ENCODE data around the gene FRMD4B. TPM values are rescaled to one million over a fixed set of nuclear protein-coding genes. Genes with fewer than 3 reads are reported as not detected.

Gene FRMD4B
- total and polyA plus RNA-seq, 10 of the 15 experiments (the other 5 are each of a cell fraction or from before 2014, with no cell fraction given), result 3.9 to 11.4 (median 8.0) TPM

- Histone ChIP-seq H3K9ac (ENCODE audit: control insufficient read depth, insufficient read depth, low read length) (no peak overlapping the region), H3K27me3 (replicated peaks in 1 of 2; ENCODE audit: control insufficient read depth in 2 of 2, insufficient read depth in 2 of 2, low read length in 1 of 2) (no peaks in the 10 kb centered on the region), H3K27ac (ENCODE audit: control insufficient read depth, insufficient read depth) (no peak overlapping the region), H3K36me3 (ENCODE audit: control insufficient read depth in 2 of 2, insufficient read depth in 2 of 2, low read length in 1 of 2) (no peaks in the 10 kb centered on the region), H3K4me3 (no peak overlapping the region), H3K79me2 (ENCODE audit: control insufficient read depth, insufficient read depth, low read length) (no peaks in the 10 kb centered on the region), H3K4me1 (ENCODE audit: control insufficient read depth, insufficient read depth, low read length) (no peaks in the 10 kb centered on the region), H3K4me2 (ENCODE audit: control insufficient read depth, insufficient read depth) (no peak overlapping the region), H4K20me1 (ENCODE audit: control insufficient read depth, insufficient read depth) (no peaks in the 10 kb centered on the region), H2AFZ (ENCODE audit: control insufficient read depth, low read depth, low read length) (no peak overlapping the region), H3K9me3 (replicated peaks; ENCODE audit: control insufficient read depth, insufficient read depth, low read length) (no peaks in the 10 kb centered on the region)
- POLR2A ChIA-PET, result interaction anchor here (1.2 kb wide), 1 partner anchor 9 kb away, joined by 3 read pairs; no protein-coding TSS in a partner anchor
- BruUV-seq (replicated peaks), result no TSS peak
- CTCF ChIA-PET, result interaction anchor here (1.9 to 6.4 kb wide), 3 partner anchors 12 to 108 kb away, joined by 11 to 52 read pairs (median 44); no protein-coding TSS in a partner anchor
- SMC1A ChIA-PET (ENCODE audit: uncharacterized antibody, unreplicated experiment), result interaction anchor here (1.0 to 6.5 kb wide), 4 partner anchors 9 to 252 kb away, joined by 3 to 111 read pairs (median 12); no protein-coding TSS in a partner anchor
- intact Hi-C loops (cut with micrococcal nuclease; ENCODE audit: unreplicated experiment) (no loop called here), in situ Hi-C loops (cut with MboI) (no loop called here)
- DNase-seq (ENCODE audit: low read depth, low spot score) (no peak), FAIRE-seq (no peak), ATAC-seq (no peak)
- TF ChIP-seq BRCA1 (IDR thresholded peaks at IDR 0.05; ENCODE audit: low read depth, low read length) (no peak), RELA (IDR thresholded peaks at IDR 0.05; ENCODE audit: borderline replicate concordance, partially characterized antibody) (no peak), MYC (IDR thresholded peaks at IDR 0.05; ENCODE audit: insufficient read depth, insufficient read length, insufficient replicate concordance, low read length, severe bottlenecking) (no peak), ZNF622 (IDR thresholded peaks at IDR 0.05) (no peak), ETV6 (conservative IDR thresholded peaks at IDR 0.05 in 1 of 2, IDR thresholded peaks at IDR 0.05 in 1 of 2; ENCODE audit: borderline replicate concordance in 1 of 2, low read depth in 1 of 2) (no peak), EED (IDR thresholded peaks at IDR 0.05; ENCODE audit: low read depth) (no peak), CBX5 (IDR thresholded peaks at IDR 0.05; ENCODE audit: low read depth) (no peak), POLR2AphosphoS2 (IDR thresholded peaks at IDR 0.05; ENCODE audit: low read depth, low read length) (no peak), EZH2 (IDR thresholded peaks at IDR 0.05; ENCODE audit: borderline replicate concordance, control insufficient read depth, low read depth, low read length) (no peak), RBBP5 (conservative IDR thresholded peaks at IDR 0.05) (no peak), ZSCAN29 (IDR thresholded peaks at IDR 0.05) (no peak), KLF5 (IDR thresholded peaks at IDR 0.05; ENCODE audit: partially characterized antibody) (no peak), TCF12 (IDR thresholded peaks at IDR 0.05; ENCODE audit: low read depth, low read length) (no peak), ZNF24 (IDR thresholded peaks at IDR 0.05) (no peak), CREB1 (IDR thresholded peaks at IDR 0.05; ENCODE audit: low read depth) (no peak), ZNF207 (IDR thresholded peaks at IDR 0.05; ENCODE audit: borderline replicate concordance) (no peak), RAD51 (IDR thresholded peaks at IDR 0.05) (no peak), IKZF1 (conservative IDR thresholded peaks at IDR 0.05) (no peak)
- TF ChIP-seq, protein P1, sequence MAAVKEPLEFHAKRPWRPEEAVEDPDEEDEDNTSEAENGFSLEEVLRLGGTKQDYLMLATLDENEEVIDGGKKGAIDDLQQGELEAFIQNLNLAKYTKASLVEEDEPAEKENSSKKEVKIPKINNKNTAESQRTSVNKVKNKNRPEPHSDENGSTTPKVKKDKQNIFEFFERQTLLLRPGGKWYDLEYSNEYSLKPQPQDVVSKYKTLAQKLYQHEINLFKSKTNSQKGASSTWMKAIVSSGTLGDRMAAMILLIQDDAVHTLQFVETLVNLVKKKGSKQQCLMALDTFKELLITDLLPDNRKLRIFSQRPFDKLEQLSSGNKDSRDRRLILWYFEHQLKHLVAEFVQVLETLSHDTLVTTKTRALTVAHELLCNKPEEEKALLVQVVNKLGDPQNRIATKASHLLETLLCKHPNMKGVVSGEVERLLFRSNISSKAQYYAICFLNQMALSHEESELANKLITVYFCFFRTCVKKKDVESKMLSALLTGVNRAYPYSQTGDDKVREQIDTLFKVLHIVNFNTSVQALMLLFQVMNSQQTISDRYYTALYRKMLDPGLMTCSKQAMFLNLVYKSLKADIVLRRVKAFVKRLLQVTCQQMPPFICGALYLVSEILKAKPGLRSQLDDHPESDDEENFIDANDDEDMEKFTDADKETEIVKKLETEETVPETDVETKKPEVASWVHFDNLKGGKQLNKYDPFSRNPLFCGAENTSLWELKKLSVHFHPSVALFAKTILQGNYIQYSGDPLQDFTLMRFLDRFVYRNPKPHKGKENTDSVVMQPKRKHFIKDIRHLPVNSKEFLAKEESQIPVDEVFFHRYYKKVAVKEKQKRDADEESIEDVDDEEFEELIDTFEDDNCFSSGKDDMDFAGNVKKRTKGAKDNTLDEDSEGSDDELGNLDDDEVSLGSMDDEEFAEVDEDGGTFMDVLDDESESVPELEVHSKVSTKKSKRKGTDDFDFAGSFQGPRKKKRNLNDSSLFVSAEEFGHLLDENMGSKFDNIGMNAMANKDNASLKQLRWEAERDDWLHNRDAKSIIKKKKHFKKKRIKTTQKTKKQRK (IDR thresholded peaks at IDR 0.05; ENCODE audit: low read depth, low read length), result no peak
- WGBS (ENCODE audit: insufficient coverage, insufficient replicate concordance, low lambda C conversion rate, missing lambda C conversion rate), result 48% methylated on average over 9 of the region's 9 CpGs
- RAD21 ChIA-PET (ENCODE audit: unreplicated experiment), result no interaction called here
Measured at GRCh38 chr3:69413551-69414207, 27.8 kb upstream of the FRMD4B start.
